Astrocyte of the cerebellum (primary cell): ENCODE results near the gene IRX2.

Experiments
- DNase-seq: peaks from one replicate; pipeline ENCODE4 v3.0.0-alpha.2; 2011; ENCODE audit warnings: low read depth
- H3K4me3 ChIP-seq: 2 replicates; pipeline ENCODE4 v1.5.1; 2011; ENCODE audit warnings: mild to moderate bottlenecking, low read depth, low read length, moderate library complexity
- CTCF ChIP-seq: IDR thresholded peaks from 2 replicates; pipeline ENCODE4 v1.5.1; 2012; ENCODE audit warnings: low read length, low read depth, moderate library complexity, mild to moderate bottlenecking; ENCODE audit errors: missing control alignments
- in situ Hi-C: cut with HindIII; loops from 2 replicates; pipeline ENCODE4 v1.10.0; 2017; ENCODE audit warnings: low sequenced_read_pairs

IRX2 gene

DNA sequence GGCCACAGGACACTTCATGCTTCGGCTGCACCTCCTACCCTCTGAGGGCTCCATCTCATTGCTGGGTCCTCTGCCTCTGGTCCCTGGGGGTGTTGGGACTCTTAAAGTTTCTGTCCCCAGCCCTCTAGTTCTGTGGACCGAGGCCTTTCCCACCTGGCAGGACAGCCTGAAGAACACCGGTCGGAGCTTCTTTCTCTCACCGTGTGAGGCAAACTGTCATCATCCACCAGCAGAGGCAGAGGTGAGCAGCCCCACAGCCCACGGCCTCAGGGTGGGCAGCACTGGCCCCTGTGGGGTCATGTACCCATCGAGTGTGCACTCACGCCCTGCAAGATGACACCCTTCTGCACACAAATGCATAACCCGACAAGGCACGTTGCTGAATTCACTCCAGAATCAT, 49.9 kb downstream of the IRX2 start:
- H3K4me3 ChIP-seq, result no peak overlapping the region
- in situ Hi-C loops, result no loop called here
- no peak for DNase-seq
- TF ChIP-seq CTCF, result peak; percentile 11

- DNase-seq, result no peak
- no peak overlapping the region for H3K4me3 ChIP-seq
- no peak for TF ChIP-seq CTCF
- in situ Hi-C loops, result no loop called here
Observed at GRCh38 chr5:2700876-2701275, 50.6 kb downstream of the IRX2 start.

GRCh38 chr5:2699686-2700085, 51.8 kb downstream of the IRX2 start:
- DNase-seq, result no peak
- in situ Hi-C loops, result no loop called here
- no peak overlapping the region for H3K4me3 ChIP-seq
- no peak for TF ChIP-seq CTCF

GRCh38 chr5:2699231-2699630, 52.2 kb downstream of the IRX2 start:
- no peak overlapping the region for H3K4me3 ChIP-seq
- TF ChIP-seq CTCF, result no peak
- DNase-seq, result no peak
- in situ Hi-C loops, result no loop called here

- no peak for TF ChIP-seq CTCF
- no peak overlapping the region for H3K4me3 ChIP-seq
- DNase-seq, result no peak
- in situ Hi-C loops, result no loop called here
Observed at GRCh38 chr5:2698581-2698980, 52.9 kb downstream of the IRX2 start.

GRCh38 chr5:2697446-2698200, 53.9 kb downstream of the IRX2 start:
- no peak for TF ChIP-seq CTCF
- in situ Hi-C loops, result no loop called here
- no peak for DNase-seq
- no peak overlapping the region for H3K4me3 ChIP-seq

- DNase-seq, result no peak
- H3K4me3 ChIP-seq, result no peak overlapping the region
- TF ChIP-seq CTCF, result no peak
- in situ Hi-C loops, result no loop called here
Observed at GRCh38 chr5:2697041-2697440, 54.4 kb downstream of the IRX2 start.
